KOPT-K1 (cell line): ENCODE measurements around the gene SYNE1.
"Not testable (repeated sequence)": the region's sequence is repeated elsewhere in the genome, so short reads cannot be mapped to it uniquely, and the experiment has no call there.

Experiments used
- H3K27ac ChIP-seq: fragments of 200-600 bp; sonication (generic); 2 replicates; pipeline ENCODE4 v1.5.1; 2016; ENCODE audit warnings: antibody characterized with exemption, mild to moderate bottlenecking, low read depth, low read length; ENCODE audit not compliant: poor library complexity, severe bottlenecking
- H3K36me3 ChIP-seq: fragments of 200-600 bp; sonication (generic); 2 replicates; pipeline ENCODE4 v1.5.1; 2017; ENCODE audit warnings: antibody characterized with exemption, mild to moderate bottlenecking, low read length, moderate library complexity; ENCODE audit not compliant: insufficient read depth
- H3K9me3 ChIP-seq: fragments of 200-600 bp; sonication (generic); 2 replicates; pipeline ENCODE4 v1.5.1; 2017; ENCODE audit warnings: antibody characterized with exemption, low read length, mild to moderate bottlenecking; ENCODE audit not compliant: insufficient read depth, poor library complexity, severe bottlenecking

Gene SYNE1

GRCh38 chr6:152566103-152566875, 70.9 kb downstream of the SYNE1 start:
- Histone ChIP-seq H3K27ac (no peak overlapping the region), H3K9me3 (no peaks in the 10 kb centered on the region), H3K36me3 (no peaks in the 10 kb centered on the region)

DNA sequence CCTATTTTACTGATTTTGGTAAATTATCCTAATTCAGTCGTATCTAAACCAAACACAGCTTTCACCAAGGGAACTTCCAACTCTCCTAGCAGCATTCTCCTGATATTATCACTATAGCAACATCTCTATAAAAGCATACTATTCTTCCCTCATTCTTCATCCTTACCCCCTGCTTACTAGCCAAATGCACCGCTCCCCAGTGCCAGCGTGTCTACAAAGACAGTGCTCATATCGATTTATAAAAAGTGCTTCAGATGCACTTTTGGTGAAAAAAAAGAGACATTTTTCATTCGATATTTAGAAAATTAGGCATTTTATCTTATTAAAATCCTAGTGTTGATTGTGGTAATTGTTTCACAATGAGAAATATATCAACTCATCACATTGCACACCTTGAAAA, 74.0 kb downstream of the SYNE1 start:
- no peaks in the 10 kb centered on the region for H3K36me3 ChIP-seq
- no peaks in the 10 kb centered on the region for H3K9me3 ChIP-seq
- no peak overlapping the region for H3K27ac ChIP-seq

- H3K9me3 ChIP-seq, H3K36me3 ChIP-seq, H3K27ac ChIP-seq: not testable (repeated sequence)
Observed at GRCh38 chr6:152558798-152559197, 78.4 kb downstream of the SYNE1 start.

- Histone ChIP-seq H3K27ac (no peak overlapping the region), H3K36me3 (no peaks in the 10 kb centered on the region), H3K9me3 (peaks cover 7% of the 10 kb centered on the region)
Observed at GRCh38 chr6:152557502-152557901, 79.7 kb downstream of the SYNE1 start.

- Histone ChIP-seq H3K9me3 (peaks cover 7% of the 10 kb centered on the region), H3K36me3 (no peaks in the 10 kb centered on the region), H3K27ac (no peak overlapping the region)
Observed at GRCh38 chr6:152554851-152555250, 82.3 kb downstream of the SYNE1 start.

DNA sequence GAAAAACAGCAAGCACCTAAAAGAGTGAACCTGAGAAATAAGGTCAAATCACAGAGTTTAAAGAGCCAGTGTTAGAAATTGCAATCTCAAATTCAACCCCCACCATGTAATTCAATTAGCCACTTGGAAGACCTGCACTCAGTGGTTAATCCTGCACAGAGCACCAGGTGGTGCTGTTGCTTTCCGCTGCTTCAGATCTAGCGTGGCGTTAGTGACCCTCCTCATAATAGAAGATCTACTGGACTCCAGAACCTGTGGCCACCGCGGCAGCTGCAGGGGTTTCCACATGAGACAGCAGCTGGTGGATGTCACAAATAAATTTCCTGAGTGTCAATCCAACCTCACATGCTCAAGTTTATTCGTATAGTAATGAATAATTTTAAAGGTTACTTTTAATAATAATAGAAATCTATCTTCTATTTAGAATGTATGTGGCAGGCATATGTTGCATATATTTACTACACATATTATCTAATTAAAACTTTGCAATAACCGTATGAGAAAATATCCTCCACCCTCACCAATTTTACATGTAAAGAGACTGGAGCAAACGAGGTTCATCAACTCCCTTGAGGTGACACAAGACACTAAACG, 84.4 kb downstream of the SYNE1 start:
- peaks cover 7% of the 10 kb centered on the region for H3K9me3 ChIP-seq
- H3K27ac ChIP-seq = no peak overlapping the region
- no peaks in the 10 kb centered on the region for H3K36me3 ChIP-seq

GRCh38 chr6:152543519-152543918, 93.6 kb downstream of the SYNE1 start:
- Histone ChIP-seq H3K27ac (no peak overlapping the region), H3K36me3 (no peaks in the 10 kb centered on the region)

GRCh38 chr6:152540381-152540780, 96.8 kb downstream of the SYNE1 start:
- Histone ChIP-seq H3K9me3 (no peaks in the 10 kb centered on the region), H3K36me3 (no peaks in the 10 kb centered on the region), H3K27ac (no peak overlapping the region)

More at GRCh38 chr6:152543519-152543918, 93.6 kb downstream of the SYNE1 start:
- no peaks in the 10 kb centered on the region for H3K9me3 ChIP-seq

DNA sequence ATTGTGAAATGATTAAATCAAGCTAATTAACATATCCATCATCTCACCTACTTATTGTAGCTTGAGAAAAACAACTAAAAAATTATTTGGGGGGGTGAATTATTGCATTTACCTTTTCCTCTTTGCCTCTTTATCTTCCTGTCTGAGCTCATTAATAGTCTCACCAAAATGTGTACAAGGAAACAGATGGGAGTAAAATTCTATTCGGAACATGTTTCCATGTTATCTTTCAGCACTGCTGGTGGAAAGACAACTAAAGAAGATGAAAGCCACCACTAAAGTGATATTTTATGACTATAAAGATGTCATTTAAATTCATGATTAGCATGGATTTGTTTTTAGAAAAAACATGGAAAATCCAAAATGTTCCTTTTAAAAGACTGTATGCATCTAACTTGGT, 102.6 kb downstream of the SYNE1 start:
- Histone ChIP-seq H3K9me3 (no peaks in the 10 kb centered on the region), H3K27ac (no peak overlapping the region), H3K36me3 (no peaks in the 10 kb centered on the region)

- H3K27ac ChIP-seq = no peak overlapping the region
- H3K36me3 ChIP-seq = no peaks in the 10 kb centered on the region
- H3K9me3 ChIP-seq = no peaks in the 10 kb centered on the region
Observed at GRCh38 chr6:152532556-152533422, 104.4 kb downstream of the SYNE1 start.

DNA sequence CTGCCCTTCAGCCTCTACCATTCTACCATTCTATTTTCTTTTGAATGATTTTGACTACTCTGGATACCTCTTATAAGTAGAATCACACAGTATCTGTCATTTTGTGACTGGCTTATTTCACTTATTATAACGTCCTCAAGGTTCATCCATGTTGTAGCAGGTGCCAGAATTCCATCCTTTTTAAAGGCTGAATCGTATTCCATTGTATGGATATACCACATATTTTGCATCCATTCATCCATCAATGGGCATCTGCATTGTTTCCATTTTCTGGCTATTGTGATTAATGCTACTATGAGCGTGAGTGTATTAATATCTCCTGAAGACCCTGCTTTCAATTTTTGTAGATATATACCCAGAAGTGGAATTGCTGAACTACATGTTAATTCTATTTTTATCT, 105.5 kb downstream of the SYNE1 start:
- H3K36me3 ChIP-seq = no peaks in the 10 kb centered on the region
- H3K27ac ChIP-seq = no peak overlapping the region
- no peaks in the 10 kb centered on the region for H3K9me3 ChIP-seq

GRCh38 chr6:152529369-152529768, 107.8 kb downstream of the SYNE1 start:
- Histone ChIP-seq H3K36me3 (no peaks in the 10 kb centered on the region), H3K27ac (no peak overlapping the region), H3K9me3 (no peaks in the 10 kb centered on the region)

GRCh38 chr6:152514120-152514519, 123.0 kb downstream of the SYNE1 start:
- H3K27ac ChIP-seq, H3K9me3 ChIP-seq, H3K36me3 ChIP-seq: not testable (repeated sequence)

DNA sequence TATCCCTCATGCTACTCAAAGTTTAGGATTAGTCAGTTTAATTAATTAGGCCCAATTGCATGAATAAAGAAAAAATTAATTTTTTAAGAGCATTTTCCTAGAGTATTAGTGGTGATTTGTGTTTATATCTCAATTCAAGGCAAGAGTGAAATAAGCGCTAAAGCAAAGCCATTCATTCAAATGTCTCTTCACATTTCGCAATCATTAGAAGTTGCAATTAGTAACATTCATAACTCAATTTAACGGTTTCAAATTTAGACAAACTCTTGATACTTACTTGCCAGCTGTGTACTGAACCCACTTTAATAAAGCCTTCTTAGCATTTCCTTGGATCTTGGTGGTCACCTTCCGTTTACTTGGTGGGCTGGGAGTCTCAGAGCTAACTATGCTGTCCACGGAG, 127.2 kb downstream of the SYNE1 start:
- Histone ChIP-seq H3K36me3 (no peaks in the 10 kb centered on the region), H3K27ac (no peak overlapping the region), H3K9me3 (no peaks in the 10 kb centered on the region)

- Histone ChIP-seq H3K36me3 (no peaks in the 10 kb centered on the region), H3K9me3 (no peaks in the 10 kb centered on the region), H3K27ac (no peak overlapping the region)
Observed at GRCh38 chr6:152508477-152508876, 128.7 kb downstream of the SYNE1 start.
